Endothelial cell of umbilical vein (primary cell): ENCODE results near the gene TMEM239. TPM values are rescaled to one million over a fixed set of nuclear protein-coding genes. Genes with fewer than 3 reads are reported as not detected.

Experiments
- BruUV-seq: library from RNA; stranded (reverse); fragments of 400-500 nt; replicated peaks from 2 replicates; lab custom pipeline; 2021; lab: Mats Ljungman, UMichigan
- CTCF ChIA-PET: fragments of 300-600, 350-600 bp; sonication (Branson Sonifier 250); formaldehyde crosslinking; loops from one replicate; lab custom pipeline; 2021; ENCODE audit warnings: antibody characterized with exemption, inconsistent platforms; lab: Charles Lee
- POLR2A ChIA-PET: fragments of 300-600, 350-600 bp; sonication (Branson Sonifier 250); formaldehyde crosslinking; loops from one replicate; lab custom pipeline; 2021; ENCODE audit warnings: antibody characterized with exemption, inconsistent platforms; lab: Charles Lee
- DNase-seq: peaks from one replicate; pipeline ENCODE4 v3.0.0-alpha.2; 2011; ENCODE audit warnings: low read depth, low spot score
- FAIRE-seq: peaks from 2 replicates; lab custom pipeline; 2011; peaks lifted over from hg19 to GRCh38; lab: Jason Lieb, UNC
- H2AFZ ChIP-seq: 2 replicates; pipeline ENCODE4 v1.6.0; 2012; ENCODE audit warnings: low read depth, low read length, control low read depth, inconsistent platforms
- H3K27ac ChIP-seq: 2 replicates; pipeline ENCODE4 v1.5.1; 2011; ENCODE audit warnings: low read depth, mild to moderate bottlenecking, control low read depth, low read length, moderate library complexity; ENCODE audit not compliant: insufficient read depth
- H3K27me3 ChIP-seq, 2 experiments: 2 replicates each; pipeline versions ENCODE4 v1.6.0 to v1.6.1; 2011; ENCODE audit warnings: low read length in 2 of 2, mixed read lengths in 1 of 2; ENCODE audit not compliant: control insufficient read depth in 2 of 2, insufficient read depth in 2 of 2
- H3K36me3 ChIP-seq, 2 experiments: 2 replicates in 1 of 2; 3 replicates in 1 of 2; pipeline ENCODE4 v1.5.1; 2011; ENCODE audit warnings: low read length in 2 of 2, mild to moderate bottlenecking in 1 of 2, moderate library complexity in 1 of 2; ENCODE audit not compliant: control insufficient read depth in 2 of 2, insufficient read depth in 2 of 2; ENCODE audit errors: extremely low read depth in 1 of 2
- H3K4me1 ChIP-seq: 3 replicates; pipeline ENCODE4 v1.5.1; 2011; ENCODE audit warnings: mild to moderate bottlenecking, low read length; ENCODE audit not compliant: control insufficient read depth, insufficient read depth; ENCODE audit errors: extremely low read depth
- H3K4me2 ChIP-seq: 2 replicates; pipeline ENCODE4 v1.6.1; 2011; ENCODE audit warnings: low read length, control low read depth, mixed read lengths; ENCODE audit not compliant: insufficient read depth
- H3K4me3 ChIP-seq, 3 experiments: fragments of 200-600 bp in 1 of 3; sonication (generic), shearing (Covaris generic) in 1 of 3; replicated peaks in 1 of 3; 2 replicates each; pipeline ENCODE4 v1.5.1; 2011 to 2016; ENCODE audit warnings: control low read depth in 3 of 3, low read length in 3 of 3, mild to moderate bottlenecking in 2 of 3, inconsistent platforms in 1 of 3, low read depth in 1 of 3, moderate library complexity in 1 of 3; ENCODE audit not compliant: insufficient read depth in 1 of 3
- H3K79me2 ChIP-seq: 2 replicates; pipeline ENCODE4 v1.6.0; 2012; ENCODE audit warnings: low read length, inconsistent platforms; ENCODE audit not compliant: control insufficient read depth, insufficient read depth
- H3K9ac ChIP-seq: replicated peaks from 2 replicates; pipeline ENCODE3; 2011; ENCODE audit warnings: low read length, control low read depth; ENCODE audit not compliant: insufficient read depth; ENCODE audit errors: extremely low read depth
- H3K9me1 ChIP-seq: replicated peaks from 3 replicates; pipeline ENCODE4 v1.6.0; 2011; ENCODE audit warnings: mild to moderate bottlenecking, low read length; ENCODE audit not compliant: control insufficient read depth, insufficient read depth; ENCODE audit errors: extremely low read depth
- H3K9me3 ChIP-seq: replicated peaks from 2 replicates; pipeline ENCODE4 v1.5.1; 2012; ENCODE audit warnings: low read length, inconsistent platforms; ENCODE audit not compliant: control insufficient read depth, insufficient read depth
- H4K20me1 ChIP-seq: replicated peaks from 2 replicates; pipeline ENCODE3; 2011; ENCODE audit warnings: mild to moderate bottlenecking, low read length; ENCODE audit not compliant: control insufficient read depth, insufficient read depth; ENCODE audit errors: extremely low read depth
- CTCF ChIP-seq, 2 donors: IDR thresholded peaks; 1 replicate in 1 of 2; 2 replicates in 1 of 2; pipeline ENCODE4 v1.5.1; 2011; ENCODE audit warnings: low read length in 2 of 2, mild to moderate bottlenecking in 2 of 2, moderate library complexity in 2 of 2, control low read depth in 1 of 2, inconsistent platforms in 1 of 2, low read depth in 1 of 2; ENCODE audit not compliant: insufficient read depth in 1 of 2; ENCODE audit errors: extremely low read depth in 1 of 2
- MAX ChIP-seq: IDR thresholded peaks from 2 replicates; pipeline ENCODE4 v1.6.1; 2011; ENCODE audit not compliant: insufficient read depth, insufficient read length
- MYC ChIP-seq: IDR thresholded peaks from one replicate; pipeline ENCODE4 v1.6.1; 2011; ENCODE audit warnings: mild to moderate bottlenecking, low read depth, low read length
- POLR2A ChIP-seq: IDR thresholded peaks from 2 replicates; pipeline ENCODE4 v1.6.1; 2012; ENCODE audit warnings: low read depth, mild to moderate bottlenecking, control low read depth, low read length
- POLR2AphosphoS5 ChIP-seq: IDR thresholded peaks from 2 replicates; pipeline ENCODE4 v1.6.1; 2012; ENCODE audit warnings: low read depth, mild to moderate bottlenecking, control low read depth, low read length, moderate library complexity; ENCODE audit not compliant: insufficient read depth
- dilution Hi-C: fragments of 300-500 bp; cut with MboI; formaldehyde crosslinking; loops from one replicate; pipeline ENCODE4 v1.15.0; 2019; ENCODE audit warnings: low sequenced_read_pairs; ENCODE audit not compliant: extremely low pct_ligation_motif_present
- intact Hi-C: fragments of 100-400 bp; cut with micrococcal nuclease; formaldehyde crosslinking; loops from one replicate; pipeline ENCODE4 v1.10.0; 2022
- polyA plus RNA-seq, 4 experiments: library from polyadenylated mRNA; depleted of rRNA in 3 of 4; stranded (reverse) in 3 of 4; unstranded in 1 of 4; fragments of >200 nt; gene quantifications; 2 replicates each; pipeline versions ENCODE4 v1.2.1 to v1.2.3, GENCODE V29; 2011 to 2012; ENCODE audit warnings: missing spikeins in 1 of 4
- total RNA-seq: library from RNA; stranded (reverse); gene quantifications from 2 replicates; pipeline ENCODE4 v1.2.3, GENCODE V29; 2021

TMEM239 gene
- total and polyA plus RNA-seq, 2 donors (not counting 3 experiments of a cell fraction or from before 2014, with no cell fraction given) = not detected

- Histone ChIP-seq H3K9me3 (no peaks in the 10 kb centered on the region), H3K9ac (no peak overlapping the region), H3K4me2 (no peak overlapping the region), H3K27ac (no peak overlapping the region), H3K27me3 (peaks cover 29 to 39% of the 10 kb centered on the region in 2 experiments), H3K36me3 (no peaks in the 10 kb centered on the region), H3K79me2 (no peaks in the 10 kb centered on the region), H4K20me1 (no peaks in the 10 kb centered on the region), H3K9me1 (no peaks in the 10 kb centered on the region), H3K4me3 (no peak overlapping the region), H2AFZ (no peak overlapping the region), H3K4me1 (no peaks in the 10 kb centered on the region)
- no peak for FAIRE-seq
- CTCF ChIA-PET = interaction anchor here (0.5 to 1.2 kb wide), 2 partner anchors 30 to 392 kb away, joined by 3 to 4 read pairs; no protein-coding TSS in a partner anchor
- POLR2A ChIA-PET = no interaction called here
- no TSS peak for BruUV-seq
- dilution Hi-C loops (no loop called here), intact Hi-C loops (no loop called here)
- no peak for DNase-seq
- TF ChIP-seq MYC = no peak
Observed at GRCh38 chr20:2822073-2822472, 5.9 kb downstream of the TMEM239 start.

GRCh38 chr20:2825761-2826160, 9.6 kb downstream of the TMEM239 start:
- DNase-seq (no peak), FAIRE-seq (no peak)
- no peak overlapping the region for H3K4me3 ChIP-seq
- H3K4me1 ChIP-seq = no peaks in the 10 kb centered on the region
- no peak overlapping the region for H3K9ac ChIP-seq
- H2AFZ ChIP-seq = no peak overlapping the region
- no TSS peak for BruUV-seq
- no peaks in the 10 kb centered on the region for H3K9me1 ChIP-seq
- H3K27ac ChIP-seq = no peak overlapping the region
- H3K27me3 ChIP-seq = peaks cover 17 to 42% of the 10 kb centered on the region in 2 experiments
- no peaks in the 10 kb centered on the region for H3K9me3 ChIP-seq
- intact Hi-C loops (no loop called here), dilution Hi-C loops (no loop called here)
- no peaks in the 10 kb centered on the region for H3K79me2 ChIP-seq
- H3K36me3 ChIP-seq = no peaks in the 10 kb centered on the region
- CTCF ChIA-PET = no interaction called here
- POLR2A ChIA-PET = no interaction called here
- no peak overlapping the region for H3K4me2 ChIP-seq
- no peaks in the 10 kb centered on the region for H4K20me1 ChIP-seq
- TF ChIP-seq CTCF (IDR thresholded peaks at IDR 0.05; ENCODE audit: extremely low read depth in 1 of 2, insufficient read depth in 1 of 2, low read depth in 1 of 2, low read length in 2 of 2) (no peak), POLR2A (no peak), POLR2AphosphoS5 (no peak), MAX (no peak)
